ENCODE results near the gene SUGCT.

Gene SUGCT

DNA sequence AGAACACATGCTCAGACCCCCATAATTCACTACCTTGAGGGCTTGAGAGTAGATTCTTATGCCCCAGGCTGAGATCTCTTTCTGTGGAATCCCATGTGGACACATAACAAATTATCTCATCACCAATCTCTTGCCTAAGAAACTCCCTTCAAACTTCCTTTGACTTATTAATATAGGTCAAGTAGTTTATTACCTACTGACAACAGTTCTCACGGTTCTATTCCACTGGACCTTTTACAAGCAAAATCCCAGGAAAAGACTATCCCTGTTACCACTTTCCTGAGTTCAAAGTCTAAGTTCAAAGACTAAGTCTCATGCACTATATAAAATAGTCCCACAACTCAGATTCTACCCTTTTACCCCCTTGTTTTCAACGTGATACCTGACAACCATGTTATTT is 754.7 kb downstream of the SUGCT start:
- DNase-seq, result no peak

DNA sequence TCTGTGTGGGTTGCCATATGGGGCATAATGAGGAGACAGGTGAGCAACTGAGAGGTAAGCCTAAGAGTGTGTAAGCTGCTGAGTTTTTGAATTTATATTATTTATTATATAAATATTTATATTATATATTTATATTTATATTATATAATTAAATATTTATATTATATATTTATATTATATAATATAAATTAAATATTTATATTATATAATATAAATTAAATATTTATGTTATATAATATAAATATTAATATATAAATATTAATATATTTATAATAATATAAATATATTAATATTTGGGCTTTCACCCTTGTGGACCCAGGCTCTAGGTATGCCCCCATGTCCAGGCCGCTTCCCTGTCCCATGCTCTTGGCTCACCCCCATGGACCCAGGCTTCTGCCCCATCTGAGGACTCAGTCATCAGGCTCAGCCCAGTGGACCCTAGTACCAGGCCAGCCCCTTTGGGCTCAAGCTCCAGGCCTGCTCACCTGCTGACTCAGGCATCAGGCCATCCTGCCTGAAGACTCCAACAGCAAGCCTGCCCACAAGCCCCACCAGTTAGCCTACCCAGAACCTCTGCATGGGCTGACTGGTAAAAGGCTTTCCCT is 755.4 kb downstream of the SUGCT start:
- DNase-seq, result no peak

DNA sequence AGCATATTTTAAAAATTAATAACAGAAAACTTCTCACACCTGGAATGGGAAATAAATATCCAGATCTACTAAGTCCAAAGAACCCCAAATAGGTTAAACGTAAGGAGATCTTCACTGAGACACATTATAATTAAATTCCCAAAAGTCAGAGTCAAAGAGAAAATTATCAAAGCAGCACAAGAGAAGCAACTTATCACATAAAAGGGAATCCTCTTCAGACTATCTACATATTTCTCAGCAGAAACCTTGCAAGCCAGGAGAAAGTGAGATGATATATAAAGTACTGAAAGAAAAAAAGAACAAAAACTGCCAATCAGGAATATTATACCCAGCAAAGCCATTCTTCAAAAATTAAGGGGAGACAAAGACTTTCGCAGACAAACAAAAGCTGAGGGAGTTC is 756.4 kb downstream of the SUGCT start:
- DNase-seq, result no peak

DNA sequence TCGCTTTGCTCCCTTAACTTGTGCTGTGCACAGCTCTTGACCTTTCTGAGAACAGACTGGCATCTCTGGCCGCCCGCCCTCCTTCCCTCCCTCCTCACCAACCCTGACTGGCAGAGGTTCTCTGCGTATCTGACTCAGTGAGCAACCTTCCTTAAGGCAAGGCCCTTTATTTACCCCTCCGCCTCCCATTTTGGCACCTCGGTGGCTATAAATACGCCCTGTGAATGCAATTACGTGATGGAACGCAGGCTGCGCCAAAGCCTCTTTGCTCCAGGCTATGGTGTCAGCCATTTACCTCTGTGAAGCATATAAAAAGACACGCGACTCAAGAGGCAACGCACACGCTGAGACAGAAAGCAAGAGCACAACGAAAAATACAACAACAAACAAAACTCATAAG is 764.3 kb downstream of the SUGCT start:
- DNase-seq, result no peak

DNA sequence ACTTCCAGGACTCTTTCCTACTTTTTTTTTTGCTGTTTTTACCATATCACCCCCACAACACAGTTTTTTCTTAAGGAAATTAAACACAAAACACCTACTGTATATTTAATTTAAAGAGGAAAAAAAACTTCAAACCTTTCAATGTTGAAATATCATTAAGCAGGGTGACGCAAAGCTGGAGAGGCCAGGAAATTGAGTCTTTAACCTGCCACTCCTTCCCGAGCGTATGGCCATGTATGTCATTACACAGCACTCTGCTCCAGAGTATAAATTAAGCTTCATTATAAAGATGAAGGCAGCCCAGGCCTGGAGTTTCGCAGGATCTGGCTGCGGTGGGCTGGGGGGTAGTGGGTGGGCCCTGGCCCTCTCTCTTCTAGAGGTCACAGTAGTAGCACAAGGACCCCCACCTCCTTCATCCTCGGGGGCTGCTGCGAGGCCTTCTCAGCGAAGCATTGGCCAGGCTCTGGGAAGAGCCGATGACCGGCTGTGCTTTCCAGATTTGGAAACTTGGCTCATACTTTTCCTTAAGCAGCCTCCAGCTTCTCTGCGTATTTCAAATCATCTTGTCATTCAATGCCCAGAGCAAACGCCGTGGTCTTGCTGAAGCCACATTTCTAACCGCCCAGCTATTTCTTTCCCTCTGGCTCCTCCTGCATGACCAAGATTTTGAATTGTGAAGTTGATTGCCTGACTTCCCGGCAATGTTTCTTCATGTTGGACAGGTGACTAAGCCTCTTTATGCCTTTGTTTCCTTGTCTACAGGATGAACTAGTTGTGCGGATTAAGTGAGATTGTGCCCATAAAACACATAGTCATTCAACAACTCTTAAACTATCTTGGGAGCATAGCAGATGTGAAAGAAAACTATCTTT is 765.1 kb downstream of the SUGCT start:
- no peak for DNase-seq

DNA sequence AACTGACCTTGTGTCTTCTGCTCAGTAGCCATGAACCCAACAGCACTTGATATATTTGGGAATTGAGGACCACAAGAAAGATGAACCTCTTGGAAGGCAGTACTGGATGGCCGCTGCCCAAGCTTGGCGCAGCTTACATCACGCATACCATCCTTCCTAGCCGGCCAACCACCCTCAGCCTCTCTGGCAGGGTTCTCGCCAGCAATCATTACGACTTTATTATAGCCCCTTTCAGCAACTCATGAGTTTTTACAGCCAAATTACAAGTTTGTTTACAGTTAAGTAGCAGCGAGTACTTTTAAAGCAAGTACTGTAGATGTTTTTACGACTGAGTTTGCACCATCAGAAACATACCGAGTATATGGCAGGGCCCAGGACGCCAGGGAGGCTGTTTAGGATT is 769.1 kb downstream of the SUGCT start:
- no peak for DNase-seq

DNA sequence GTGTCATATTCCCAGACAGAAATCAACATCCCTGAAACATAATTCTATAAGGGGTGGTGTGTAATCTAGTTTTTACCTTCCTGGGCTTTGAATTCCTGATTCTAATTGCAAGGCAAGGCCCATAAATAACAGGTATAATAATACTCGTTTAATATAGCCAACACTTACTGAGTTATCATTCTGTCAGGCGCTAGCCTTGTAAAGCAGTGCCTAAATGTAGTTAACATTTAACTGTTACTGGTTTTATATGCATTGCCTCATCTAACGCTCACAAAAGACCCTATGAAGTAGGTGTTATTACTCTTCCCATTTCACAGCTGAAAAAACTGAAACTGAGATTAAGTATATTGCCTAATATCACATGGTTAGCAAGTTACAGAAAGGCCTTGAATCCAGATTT is 772.5 kb downstream of the SUGCT start:
- DNase-seq, result no peak

DNA sequence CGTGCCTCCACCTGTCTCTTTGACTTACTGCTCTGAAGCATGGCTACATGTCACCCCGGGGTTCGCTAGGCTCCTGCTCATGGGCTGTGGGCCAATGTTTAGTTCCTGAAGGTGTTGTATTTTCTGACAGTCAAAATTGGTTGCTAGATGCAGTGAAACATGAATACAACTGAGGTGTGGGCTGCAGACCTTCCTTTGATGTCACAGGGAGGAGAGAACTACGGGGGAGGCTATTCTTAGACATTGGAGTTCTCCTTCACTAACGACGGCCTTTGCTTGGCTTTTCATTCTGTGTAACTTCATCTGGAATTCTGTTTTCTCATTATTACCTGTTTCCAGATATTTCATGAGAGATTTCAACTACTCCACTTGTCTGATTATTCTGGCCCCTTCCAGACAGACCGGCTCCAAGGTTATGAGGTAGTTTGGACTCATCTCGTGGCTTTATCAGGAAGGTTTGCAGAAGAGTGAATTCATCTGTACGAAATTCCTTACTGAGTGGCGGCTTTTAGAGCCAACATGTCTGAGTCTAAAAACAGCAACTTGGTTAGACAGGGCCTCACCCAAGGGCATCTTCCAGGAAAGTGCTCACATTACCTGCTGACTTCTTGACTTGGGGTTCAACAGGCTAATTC is 774.7 kb downstream of the SUGCT start:
- no peak for DNase-seq
